Hepatic stellate cell (primary cell): ENCODE results near the gene GLCE.
"Not testable (repeated sequence)": the region's sequence is repeated elsewhere in the genome, so short reads cannot be mapped to it uniquely, and the experiment has no call there.

Source experiments
- DNase-seq: peaks from one replicate; pipeline ENCODE4 v3.0.0; 2011; ENCODE audit warnings: low spot score

Gene GLCE

DNA sequence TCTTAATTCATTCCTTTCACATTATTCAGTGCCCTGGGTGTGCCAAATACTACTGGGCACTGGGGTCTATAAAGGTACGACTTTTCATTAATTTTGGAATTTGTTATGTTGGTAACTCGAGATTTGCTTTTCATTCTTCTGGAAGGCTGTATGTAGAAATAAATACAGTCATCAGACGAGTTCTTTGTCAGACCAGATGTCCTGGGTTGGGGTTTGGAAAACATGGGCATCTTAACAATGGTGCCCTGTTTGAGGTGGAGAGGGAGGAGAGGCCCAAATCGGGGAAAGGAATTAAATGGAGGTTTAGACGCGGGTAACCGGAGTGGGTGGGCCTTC lies 662 bp upstream of the GLCE start:
- DNase-seq, result no peak

DNA sequence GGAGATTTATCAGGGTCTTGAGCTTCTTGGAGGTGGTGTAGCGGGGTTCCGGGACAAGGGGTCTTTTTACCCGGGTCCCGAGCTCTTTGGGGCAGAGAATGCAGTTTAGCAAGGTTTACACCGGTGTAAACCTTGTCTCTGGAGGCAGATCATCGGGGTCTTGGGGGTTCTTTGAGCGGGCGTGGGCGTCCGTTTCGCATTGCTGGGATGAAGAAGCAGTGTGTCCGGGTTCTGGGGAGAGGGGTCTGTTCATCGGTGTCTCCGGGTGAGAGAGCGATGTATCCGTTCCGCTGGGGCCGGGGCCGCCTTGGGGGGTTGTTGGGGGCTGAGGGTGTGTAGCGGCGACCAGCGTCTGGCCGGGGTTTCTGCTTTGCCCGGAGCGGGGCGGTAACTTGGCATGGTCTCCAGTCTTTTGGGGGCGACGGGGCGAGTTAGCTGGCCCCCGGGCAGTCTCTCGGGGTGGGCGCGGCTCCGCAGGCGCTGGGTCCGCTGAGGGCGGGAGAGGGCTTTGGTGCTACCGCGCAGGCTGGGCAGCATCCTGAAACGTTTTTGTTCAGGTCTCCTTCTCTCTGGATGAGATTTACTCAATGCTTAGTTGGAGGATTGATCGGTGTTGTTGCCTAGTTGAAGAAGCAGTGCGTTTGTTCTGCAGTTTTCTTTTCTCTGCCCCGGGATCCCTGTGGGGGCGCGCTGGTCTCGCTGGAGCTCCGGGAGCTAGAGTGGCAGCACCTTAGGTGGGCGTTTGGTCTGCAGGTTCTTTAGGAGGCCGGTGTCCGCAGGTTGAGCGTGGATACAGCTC lies 843 bp downstream of the GLCE start:
- peak; percentile 29 for DNase-seq

DNA sequence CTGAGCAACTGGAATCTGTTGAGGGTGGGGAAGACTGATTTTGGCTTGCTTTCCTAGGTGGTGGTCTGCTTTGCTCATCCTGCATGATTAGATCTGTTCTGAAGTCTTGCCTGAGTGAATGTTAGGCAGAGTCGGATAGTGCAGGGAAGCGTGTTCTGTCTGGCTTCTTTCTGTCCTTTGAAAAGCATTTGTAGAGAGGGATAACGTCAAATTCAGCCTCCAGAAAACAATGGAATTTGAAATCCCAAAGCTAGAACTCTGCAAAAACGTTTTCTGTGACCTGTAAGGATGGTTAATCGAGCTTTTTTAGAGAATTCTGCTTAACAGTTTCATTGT lies 1.4 kb downstream of the GLCE start:
- no peak for DNase-seq

DNA sequence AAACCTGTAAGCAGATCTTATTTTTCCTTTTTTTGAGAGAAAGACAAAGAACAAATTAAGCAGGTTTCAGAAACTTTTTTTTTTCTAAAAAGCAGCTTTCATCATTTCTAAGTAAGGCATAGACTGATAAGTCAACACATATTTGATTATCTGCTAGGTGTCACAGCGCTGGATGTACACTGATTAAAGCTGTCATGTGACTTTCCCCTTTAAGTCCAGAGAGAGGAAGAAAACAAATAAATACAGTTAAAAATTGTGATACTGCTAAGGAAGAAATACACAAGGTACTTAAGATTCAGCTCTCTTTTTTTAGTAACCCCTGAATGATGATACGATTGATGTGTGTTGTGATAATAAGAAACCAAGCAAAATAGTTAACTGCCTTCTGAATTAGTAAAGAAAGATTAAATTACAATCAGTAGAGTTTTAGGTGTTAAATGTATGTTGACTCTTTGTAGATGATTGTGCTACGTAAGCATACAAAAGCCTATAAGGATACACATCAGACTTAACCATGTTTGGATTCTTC lies 2.8 kb downstream of the GLCE start:
- DNase-seq, result no peak

DNA sequence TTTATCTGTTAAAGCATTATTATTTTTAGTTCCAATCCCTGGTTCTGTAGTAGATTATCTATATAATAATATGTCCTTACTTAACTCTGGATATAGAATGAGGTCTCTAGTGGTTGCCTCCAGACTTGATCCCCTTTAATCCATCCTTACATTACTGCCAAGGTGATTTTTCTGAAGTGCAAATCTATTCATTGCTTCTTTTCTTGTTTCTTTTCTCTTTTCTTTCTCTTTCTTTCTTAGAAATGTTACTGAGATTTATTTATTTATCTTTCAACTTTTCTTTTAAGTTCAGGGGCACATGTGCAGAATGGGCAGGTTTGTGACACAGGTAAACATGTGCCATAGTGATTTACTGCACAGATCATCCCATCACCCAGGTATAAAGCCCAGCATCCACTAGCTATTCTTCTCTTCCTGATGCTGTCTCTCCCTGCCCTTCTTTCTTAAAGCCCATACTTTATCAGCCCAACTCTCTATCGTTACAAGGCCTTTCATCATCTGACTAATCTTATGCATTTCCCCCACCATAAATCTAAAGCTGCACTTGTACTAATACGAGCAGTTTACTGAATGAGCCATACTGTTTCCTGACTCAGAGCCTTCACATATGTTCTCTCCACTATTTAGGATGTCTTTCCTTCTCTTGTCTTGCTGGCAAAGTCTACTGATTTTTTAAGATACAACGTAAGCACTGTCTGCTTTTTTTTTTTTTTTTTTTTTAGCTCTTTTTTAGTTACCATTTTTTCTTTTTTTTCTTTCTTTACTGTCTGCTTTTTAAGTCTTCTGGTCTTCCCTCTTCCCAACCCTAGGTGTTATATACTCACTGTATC lies 4.6 kb downstream of the GLCE start:
- no peak for DNase-seq

DNA sequence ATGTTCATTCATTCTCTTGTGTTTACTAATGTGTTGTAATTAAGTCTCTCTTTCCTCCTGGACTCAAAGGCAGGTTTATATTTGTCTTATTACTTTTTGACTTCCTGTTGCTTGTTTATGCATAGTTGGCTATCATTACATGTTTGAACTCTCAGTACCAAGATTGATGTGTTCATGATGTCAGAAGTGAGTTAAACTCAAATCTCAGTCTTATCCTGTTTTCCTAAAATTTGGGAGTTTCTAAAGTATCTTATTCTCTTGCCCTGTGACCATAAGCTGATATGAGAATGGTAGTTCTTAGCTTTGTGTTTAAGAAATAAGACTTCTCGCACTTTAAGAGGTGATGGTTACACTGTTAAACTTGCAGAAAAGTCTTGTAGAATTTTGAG lies 5.2 kb downstream of the GLCE start:
- DNase-seq, result no peak

DNA sequence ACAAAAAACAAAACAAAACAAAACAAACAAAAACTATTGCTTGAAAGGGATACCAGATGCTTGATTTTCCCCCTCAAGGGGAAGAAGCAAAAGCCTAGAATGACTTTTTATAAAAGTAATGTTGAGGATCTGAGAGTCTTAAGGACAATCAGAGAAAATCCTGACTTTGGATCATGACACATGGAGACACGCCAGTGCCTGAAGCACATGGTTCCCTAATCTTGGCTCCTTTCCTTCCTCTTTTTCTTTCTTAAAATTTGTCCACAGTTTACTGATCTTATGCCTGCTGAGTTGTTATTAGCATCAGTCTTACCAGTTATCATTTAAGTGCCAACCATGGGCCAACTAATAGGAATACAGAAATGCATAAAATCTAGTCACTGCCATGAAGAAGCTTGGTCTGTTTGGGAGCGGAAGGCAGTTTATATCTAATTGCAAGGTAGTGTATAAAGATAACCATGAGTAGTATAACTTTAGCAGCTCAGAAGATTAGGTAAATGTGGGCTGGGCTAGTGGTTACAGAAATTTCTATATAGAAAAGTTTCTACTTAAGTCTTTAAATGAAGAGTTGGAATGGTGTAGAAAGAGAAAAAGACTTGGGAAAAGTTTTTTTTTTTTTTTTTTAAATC lies 6.9 kb downstream of the GLCE start:
- no peak for DNase-seq

DNA sequence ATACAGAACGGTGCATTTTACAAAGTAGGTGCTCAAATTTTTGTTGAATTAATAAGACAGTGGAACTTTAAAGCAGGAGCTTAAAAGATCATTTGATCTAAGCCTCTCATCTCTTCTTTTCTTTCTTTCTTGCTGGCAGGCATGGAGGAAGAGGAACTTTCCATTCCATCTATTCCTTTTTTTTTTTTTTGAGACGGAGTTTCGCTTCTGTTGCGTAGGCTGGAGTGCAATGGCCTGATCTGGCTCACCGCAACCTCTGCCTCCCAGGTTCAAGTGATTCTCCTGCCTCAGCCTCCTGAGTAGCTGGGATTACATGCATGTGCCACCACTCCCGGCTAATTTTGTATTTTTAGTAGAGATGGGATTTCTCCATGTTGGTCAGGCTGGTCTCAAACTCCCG lies 7.9 kb downstream of the GLCE start:
- DNase-seq, result not testable (repeated sequence)

DNA sequence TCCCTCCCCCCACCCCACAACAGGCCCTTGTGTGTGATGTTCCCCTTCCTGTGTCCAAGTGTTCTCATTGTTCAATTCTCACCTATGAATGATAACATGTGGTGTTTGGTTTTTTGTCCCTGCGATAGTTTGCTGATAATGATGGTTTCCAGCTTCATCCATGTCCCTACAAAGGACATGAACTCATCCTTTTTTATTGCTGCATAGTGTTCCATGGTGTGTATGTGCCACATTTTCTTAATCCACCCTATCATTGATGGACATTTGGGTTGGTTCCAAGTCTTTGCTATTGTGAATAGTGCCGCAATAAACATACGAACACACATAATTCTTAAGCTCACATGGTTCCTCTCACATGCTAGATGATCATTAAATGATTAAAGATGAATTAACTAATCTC lies 9.1 kb downstream of the GLCE start:
- not testable (repeated sequence) for DNase-seq

DNA sequence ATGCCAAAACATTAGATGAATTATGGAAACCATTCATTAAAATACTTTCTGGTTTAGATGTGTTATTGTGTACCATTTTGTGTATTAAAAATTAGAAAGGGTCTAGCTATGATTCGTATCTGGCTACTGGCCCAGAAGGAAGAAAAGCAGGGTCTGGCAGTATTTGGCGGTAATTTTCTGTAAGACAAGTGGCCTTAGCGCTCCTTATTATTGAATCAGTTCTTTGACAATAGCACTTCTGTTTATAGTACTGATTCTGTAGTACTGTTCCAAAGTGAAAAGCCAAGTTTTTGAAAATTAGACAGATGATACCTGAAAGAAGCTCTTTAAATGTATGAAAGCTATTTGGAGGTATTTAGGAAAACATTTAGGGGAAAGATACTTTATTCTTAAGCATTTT lies 10.2 kb downstream of the GLCE start:
- no peak for DNase-seq

DNA sequence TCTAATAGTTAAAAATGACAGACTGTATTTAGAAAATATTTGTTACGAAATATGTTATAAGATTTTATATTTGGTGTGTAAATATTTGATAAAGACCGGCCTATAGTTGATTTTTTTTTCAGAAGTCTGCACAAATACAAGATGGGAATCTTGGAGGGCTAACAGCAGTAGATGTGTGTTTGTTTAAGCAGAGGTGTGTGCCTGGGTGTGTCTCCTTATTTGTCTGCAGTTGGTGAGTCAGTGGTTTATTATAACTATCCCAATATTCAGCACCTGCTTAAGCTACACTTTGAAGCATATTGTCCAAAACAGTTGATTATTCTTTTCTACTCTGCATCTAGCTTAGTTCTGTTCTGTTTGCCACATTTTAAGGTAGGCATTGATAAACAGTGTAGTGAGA lies 12.4 kb downstream of the GLCE start:
- DNase-seq, result no peak

DNA sequence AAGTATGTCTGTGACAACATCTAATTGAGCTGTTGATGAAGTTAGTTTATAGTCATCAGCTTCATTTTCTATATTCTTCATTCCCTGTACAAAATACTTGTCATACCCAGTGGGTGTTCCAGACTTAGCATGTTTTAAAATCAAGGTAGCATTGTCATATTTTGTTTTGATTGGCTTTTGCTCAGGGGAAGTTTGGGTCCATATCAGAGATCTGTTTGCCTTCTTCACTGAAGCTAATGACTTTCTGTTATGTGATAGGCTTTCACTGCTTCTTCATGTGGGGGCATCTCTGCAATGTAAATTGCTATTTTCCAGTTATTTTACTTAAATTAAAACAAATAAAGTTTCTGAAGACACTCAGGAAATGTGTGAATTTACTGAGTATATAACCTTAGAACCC lies 15.1 kb downstream of the GLCE start:
- DNase-seq, result no peak

DNA sequence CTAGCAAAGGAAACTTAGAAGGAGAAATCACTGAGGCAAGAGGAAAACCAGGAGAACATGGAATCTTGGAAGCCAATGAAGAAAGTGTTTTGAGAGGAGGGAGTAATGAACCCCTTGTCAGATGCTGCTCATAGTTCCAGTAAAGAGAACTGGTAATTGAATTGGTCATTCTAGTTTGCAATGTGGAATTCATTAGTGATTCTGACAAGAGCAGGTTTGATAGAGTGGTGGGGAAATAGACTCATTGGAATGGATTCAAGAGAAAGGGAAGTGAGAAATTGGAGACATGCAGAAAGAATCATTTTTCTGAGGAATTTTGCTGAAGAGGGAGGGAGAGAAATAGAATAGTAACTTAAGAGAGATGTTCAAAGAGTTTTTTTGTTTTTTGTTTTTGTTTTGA lies 21.0 kb downstream of the GLCE start:
- DNase-seq, result no peak

DNA sequence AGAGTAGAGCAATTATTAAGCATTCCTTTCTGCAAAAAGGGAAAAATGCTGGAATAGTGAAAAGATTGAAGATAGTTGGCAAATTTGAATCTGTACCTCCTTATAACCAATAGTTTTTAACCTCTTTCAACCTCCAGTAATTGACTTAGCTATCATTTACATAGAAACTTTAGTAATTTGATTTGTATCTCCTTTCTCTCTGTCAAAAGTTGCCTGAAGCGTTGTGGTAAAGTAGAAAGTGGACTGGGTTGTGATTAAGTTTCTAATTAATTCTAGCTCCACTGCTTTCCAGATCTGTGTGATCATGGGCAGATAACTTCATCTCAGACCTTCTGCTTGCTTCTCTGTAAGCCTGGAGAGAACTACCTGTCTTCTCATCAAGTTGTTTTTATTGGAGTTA lies 24.8 kb downstream of the GLCE start:
- DNase-seq, result no peak

DNA sequence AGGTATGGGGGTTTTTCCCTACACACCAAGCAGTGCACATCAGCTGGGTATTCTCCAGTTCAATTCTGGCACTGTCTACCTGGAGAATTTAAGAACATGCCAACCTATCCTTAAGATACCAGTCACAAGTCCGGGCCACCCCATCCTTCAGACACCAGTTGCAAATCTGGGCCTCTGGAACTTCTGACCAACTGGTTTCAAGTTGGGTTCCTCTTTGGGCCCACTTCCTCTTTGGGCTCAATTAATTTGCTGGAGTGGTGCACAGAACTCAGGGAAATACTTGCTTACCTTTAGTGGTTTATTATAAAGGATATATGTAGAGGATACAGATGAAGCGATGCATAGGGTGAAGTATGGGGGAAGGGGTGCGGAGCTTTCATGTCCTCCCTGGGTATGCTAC lies 25.3 kb downstream of the GLCE start:
- no peak for DNase-seq

DNA sequence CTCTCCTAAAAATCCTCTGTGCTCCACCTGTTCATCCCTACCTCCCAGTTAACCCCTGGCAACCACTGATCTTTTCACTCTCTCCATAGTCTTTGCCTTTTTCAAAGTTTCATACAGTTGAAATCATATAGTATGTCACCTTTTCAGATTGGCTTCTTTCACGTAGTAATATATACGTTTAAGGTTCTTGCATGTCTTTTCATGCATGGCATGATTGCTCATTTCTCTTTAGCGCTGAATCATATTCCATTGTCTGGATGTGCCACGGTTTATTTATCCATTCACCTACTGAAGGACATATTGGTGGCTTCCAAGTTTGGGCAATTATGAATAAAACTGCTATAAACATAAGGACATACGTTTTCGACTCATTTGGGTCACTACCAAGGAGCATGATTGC lies 28.7 kb downstream of the GLCE start:
- DNase-seq, result no peak

DNA sequence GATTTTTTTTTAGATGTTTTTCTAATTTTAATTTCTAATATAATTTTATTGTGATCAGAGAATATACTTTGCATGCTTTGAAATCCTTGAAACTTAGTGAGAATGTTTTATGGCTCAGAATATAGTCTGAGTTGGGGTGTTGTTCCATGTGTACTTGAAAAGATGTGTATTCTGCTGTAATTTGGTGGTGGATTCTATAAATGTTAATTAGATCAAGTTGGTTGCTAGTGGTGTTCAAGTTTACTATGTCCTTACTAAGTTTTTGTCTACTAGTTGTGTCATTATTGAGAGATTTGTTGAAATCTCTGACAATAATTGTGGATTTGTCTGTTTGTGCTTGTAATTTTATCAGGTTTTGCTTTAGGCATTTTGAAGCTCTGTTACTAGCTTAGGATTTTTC lies 29.7 kb downstream of the GLCE start:
- DNase-seq, result no peak

DNA sequence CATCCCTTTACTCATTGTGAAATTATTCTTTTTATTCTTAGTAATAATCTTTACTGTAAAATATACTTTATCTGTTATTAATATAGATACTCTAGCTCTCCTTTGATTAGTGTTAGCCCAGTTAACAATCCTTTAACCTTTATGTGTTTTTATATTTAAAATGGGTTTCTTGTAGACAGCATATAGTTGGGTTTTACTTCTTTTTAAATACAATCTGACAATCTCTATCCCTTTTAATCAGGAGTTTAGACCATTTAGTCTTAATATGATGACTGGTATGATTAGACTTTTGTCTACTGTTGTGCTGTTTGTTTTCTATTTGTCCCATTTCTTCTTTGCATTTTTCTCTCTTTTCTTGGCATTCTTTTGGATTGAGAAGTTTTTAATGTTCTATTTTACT lies 30.1 kb downstream of the GLCE start:
- DNase-seq, result no peak

DNA sequence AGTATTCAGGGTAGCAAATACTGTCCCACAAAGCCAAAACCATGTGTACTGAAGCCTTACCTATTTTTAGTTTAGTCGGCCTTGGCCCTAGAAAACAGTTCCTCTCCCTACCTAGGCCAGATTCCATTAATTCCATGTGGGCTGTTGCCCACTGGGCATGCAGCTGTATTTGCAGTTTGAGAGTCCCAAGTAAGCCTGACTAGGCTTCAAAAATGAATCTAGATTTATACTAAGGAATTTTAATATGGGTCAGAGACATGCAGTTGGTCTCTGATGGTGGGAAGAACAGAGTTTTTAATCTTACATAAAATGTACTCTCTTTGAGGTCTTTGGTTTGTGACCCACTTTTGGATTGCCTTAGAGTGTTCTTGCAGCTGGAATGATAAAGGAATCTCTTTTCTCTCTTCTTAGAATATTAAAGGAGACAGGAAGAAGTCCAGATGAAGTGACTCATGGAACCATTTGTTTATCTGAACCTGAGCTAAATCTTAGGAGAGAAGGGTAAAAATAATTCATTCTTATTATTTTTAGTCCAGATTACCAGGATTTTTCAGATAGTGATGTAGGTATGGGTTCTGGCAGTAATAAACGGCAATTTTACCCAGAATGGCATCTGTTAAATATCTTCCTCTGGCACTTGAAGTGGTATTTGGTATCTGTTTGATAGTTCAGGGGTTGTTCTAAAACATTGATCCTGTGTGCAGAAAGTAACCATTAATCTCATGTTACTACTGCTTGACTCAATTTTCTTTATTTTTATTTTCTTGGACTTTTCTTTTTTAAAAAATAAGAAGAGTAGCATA lies 33.8 kb downstream of the GLCE start:
- no peak for DNase-seq

DNA sequence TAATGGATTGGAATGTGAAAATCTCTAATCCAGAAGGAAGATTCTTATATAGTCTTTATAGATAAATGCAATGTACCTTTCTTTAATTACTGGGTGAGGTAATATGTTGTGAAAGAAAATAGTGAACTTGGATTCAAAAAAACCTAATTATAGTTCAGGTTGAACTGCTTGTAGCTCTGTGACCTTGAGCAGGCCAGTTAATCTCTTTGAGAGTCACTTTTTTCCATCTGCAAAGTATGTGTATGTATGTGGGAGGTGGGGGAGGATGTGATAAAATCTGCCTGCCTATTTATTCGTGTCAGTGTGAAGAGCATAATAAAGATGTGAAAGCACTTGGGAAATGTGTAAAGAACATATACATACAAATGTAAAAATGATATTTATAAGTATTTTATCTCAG lies 34.4 kb downstream of the GLCE start:
- no peak for DNase-seq

DNA sequence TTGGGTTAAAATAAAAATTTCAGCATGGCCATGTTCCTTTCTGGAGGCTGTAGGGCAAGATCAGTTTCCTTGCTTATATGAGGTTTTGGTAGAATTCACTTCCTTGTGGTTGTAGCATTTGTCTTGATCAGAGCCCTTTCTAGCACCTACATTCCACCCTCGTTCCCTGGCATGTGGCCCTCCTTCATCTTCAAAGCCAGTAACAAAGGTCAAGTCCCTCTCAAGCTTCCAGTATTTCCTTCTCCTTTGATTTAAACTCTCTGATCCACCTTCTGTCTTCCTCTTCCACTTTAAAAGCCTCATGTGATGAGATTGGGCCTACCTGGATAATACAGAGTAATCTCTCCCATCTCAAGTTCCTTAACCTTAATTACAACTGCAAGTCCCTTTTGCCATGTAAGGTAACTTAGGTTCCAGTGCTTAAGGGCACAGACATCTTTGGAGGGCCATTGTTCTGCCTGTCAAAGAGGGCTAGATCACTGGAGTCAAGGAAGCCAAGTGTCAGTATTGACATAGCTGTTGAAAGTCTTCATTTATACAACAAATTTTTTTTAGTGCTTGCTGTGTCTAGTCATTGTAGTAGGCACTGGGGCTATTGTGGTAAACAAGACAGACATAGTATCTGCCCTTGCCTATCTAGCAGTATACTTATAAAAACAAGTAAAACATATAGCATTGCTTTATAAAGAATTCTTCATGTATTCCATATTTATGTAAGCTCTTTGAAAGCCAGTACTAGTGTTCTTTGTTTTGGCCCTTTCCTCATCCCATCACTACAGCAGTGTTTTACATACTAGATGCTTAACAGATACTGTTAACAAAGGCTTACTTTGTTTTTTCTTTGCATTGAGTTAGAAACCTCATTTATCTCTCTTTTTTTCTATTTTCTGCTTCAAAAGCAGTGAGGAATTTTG lies 40.7 kb downstream of the GLCE start:
- no peak for DNase-seq
